Activated CD4-positive, alpha-beta T cell treated with anti-CD3 and anti-CD28 coated beads, Interleukin-2, amount 10 ng/mL, durations not matched to agents 7 days and 5 days (primary cell): ENCODE data around the gene MBD2. TPM values are rescaled to one million over a fixed set of nuclear protein-coding genes. Genes with fewer than 3 reads are reported as not detected.

Source experiments
- CTCF ChIA-PET: fragments of 350-600 bp; sonication (Branson Sonifier 250); formaldehyde crosslinking; loops from one replicate; lab custom pipeline; 2021; ENCODE audit warnings: antibody characterized with exemption; lab: Charles Lee
- POLR2A ChIA-PET: fragments of 350-600 bp; sonication (Branson Sonifier 250); formaldehyde crosslinking; loops from one replicate; lab custom pipeline; 2021; ENCODE audit warnings: antibody characterized with exemption; lab: Charles Lee
- DNase-seq: peaks from one replicate; pipeline ENCODE4 v3.0.0-alpha.2; 2020
- H3K27ac Mint-ChIP-seq: one replicate; pipeline ENCODE4 v1.8.0; 2021; ENCODE audit warnings: mild to moderate bottlenecking, moderate library complexity, mixed read lengths
- H3K27me3 Mint-ChIP-seq: one replicate; pipeline ENCODE4 v1.8.0; 2021; ENCODE audit warnings: mixed read lengths
- H3K36me3 Mint-ChIP-seq: one replicate; pipeline ENCODE4 v1.8.0; 2021; ENCODE audit warnings: low read depth, mixed read lengths
- H3K4me1 Mint-ChIP-seq: one replicate; pipeline ENCODE4 v1.8.0; 2021; ENCODE audit warnings: mixed read lengths
- H3K4me3 Mint-ChIP-seq: one replicate; pipeline ENCODE4 v1.8.0; 2021; ENCODE audit warnings: mild to moderate bottlenecking, moderate library complexity, mixed read lengths
- H3K9me3 Mint-ChIP-seq: one replicate; pipeline ENCODE4 v1.8.0; 2021; ENCODE audit warnings: mixed read lengths
- total RNA-seq, 2 experiments: library from RNA; stranded (reverse); gene quantifications; one replicate each; pipeline ENCODE4 v1.2.3, GENCODE V29; 2021

MBD2 gene
- total RNA-seq, 2 experiments from 2014 or later, result 103 to 105 TPM

GRCh38 chr18:54102123-54102522 lies 122.3 kb downstream of the MBD2 start:
- H3K27me3 Mint-ChIP-seq, result peaks cover 2% of the 10 kb centered on the region
- ChIA-PET CTCF (interaction anchor here (1.0 to 1.9 kb wide), 3 partner anchors 14 to 17 kb away, joined by 3 to 5 read pairs (median 3); no protein-coding TSS in a partner anchor), POLR2A (no interaction called here)
- no peak for DNase-seq
- no peaks in the 10 kb centered on the region for H3K4me1 Mint-ChIP-seq
- no peak overlapping the region for H3K4me3 Mint-ChIP-seq
- H3K36me3 Mint-ChIP-seq, result peaks cover 2% of the 10 kb centered on the region
- H3K27ac Mint-ChIP-seq, result no peak overlapping the region
- H3K9me3 Mint-ChIP-seq, result no peaks in the 10 kb centered on the region

Other genes starting within 250 kb of the MBD2 start
- 10 to 100 TPM; 20.1 to 21.2 TPM for gene POLI, start 44.8 kb upstream of the MBD2 start, total RNA-seq
- gene STARD6, start 133.2 kb upstream of the MBD2 start, total RNA-seq, result not detected
- 1 to 10 TPM; 8.2 to 8.8 TPM for gene C18orf54, start 133.2 kb upstream of the MBD2 start, total RNA-seq